Uterus (tissue), 4 donors: ENCODE results near the gene PTPRM. TPM values are rescaled to one million over a fixed set of nuclear protein-coding genes. Genes with fewer than 3 reads are reported as not detected.

Source experiments
- DNase-seq, 2 donors: peaks; one replicate each; pipeline ENCODE4 v3.0.0-alpha.2; 2019 to 2020
- H3K27ac ChIP-seq, 2 donors: fragments of 200-600 bp; sonication (generic); 1 replicate in 1 of 2; 2 replicates in 1 of 2; pipeline ENCODE4 v1.5.1; 2016 to 2018
- H3K27me3 ChIP-seq, 2 donors: fragments of 200-600 bp; sonication (generic); one replicate each; pipeline ENCODE4 v1.5.1; 2018 to 2019; ENCODE audit warnings: control low read depth in 1 of 2
- H3K36me3 ChIP-seq, 2 donors: fragments of 200-600 bp; sonication (generic); one replicate each; pipeline ENCODE4 v1.5.1; 2019; ENCODE audit warnings: control low read depth in 1 of 2
- H3K4me1 ChIP-seq, 2 donors: fragments of 200-600 bp; sonication (generic); one replicate each; pipeline ENCODE4 v1.5.1; 2018 to 2019; ENCODE audit warnings: control low read depth in 1 of 2
- H3K4me3 ChIP-seq, 2 donors: fragments of 200-600 bp; sonication (generic); 1 replicate in 1 of 2; 2 replicates in 1 of 2; pipeline ENCODE4 v1.5.1; 2018 to 2019; ENCODE audit warnings: mild to moderate bottlenecking in 1 of 2
- H3K9me3 ChIP-seq, 2 donors: fragments of 200-600 bp; sonication (generic); one replicate each; pipeline ENCODE4 v1.5.1; 2019; ENCODE audit warnings: control low read depth in 1 of 2
- CTCF ChIP-seq, 4 experiments: fragments of 200-600 bp in 2 of 4; fragments of 450-650 bp in 2 of 4; sonication (generic) in 2 of 4; IDR thresholded peaks; one replicate each; pipeline ENCODE4 v1.5.1; 2016 to 2019; ENCODE audit warnings: antibody characterized with exemption in 4 of 4, mild to moderate bottlenecking in 2 of 4, moderate library complexity in 1 of 4
- POLR2A ChIP-seq, 2 donors: fragments of 450-650 bp; IDR thresholded peaks; one replicate each; pipeline ENCODE4 v1.6.1; 2016; ENCODE audit warnings: antibody characterized with exemption in 2 of 2, mild to moderate bottlenecking in 1 of 2, moderate library complexity in 1 of 2
- intact Hi-C: fragments of 100-400 bp; cut with DNase I; formaldehyde crosslinking; loops from one replicate; pipeline ENCODE4 v1.15.1; 2023; ENCODE audit warnings: low total_unique reads
- total RNA-seq, 4 donors: library from RNA; depleted of rRNA in 3 of 4; stranded (reverse); fragments of >200 nt in 3 of 4; gene quantifications; one replicate each; pipeline versions ENCODE4 v1.1.0 to v1.2.4, GENCODE V29; 2014 to 2023
- donor health status: DM: yes; HTN: yes; CAD: no.

PTPRM gene
- total RNA-seq, 4 donors from 2014 or later = 62.0 to 127 (median 85.7) TPM

GRCh38 chr18:7918701-7919100 lies 351.6 kb downstream of the PTPRM start:
- DNase-seq = no peak
- Histone ChIP-seq H3K4me3 (no peak overlapping the region), H3K4me1 (no peaks in the 10 kb centered on the region), H3K27ac (no peak overlapping the region), H3K9me3 (peaks cover 0 to 3% of the 10 kb centered on the region in 2 donors), H3K36me3 (no peaks in the 10 kb centered on the region), H3K27me3 (no peaks in the 10 kb centered on the region)
- intact Hi-C loops = no loop called here
- TF ChIP-seq CTCF (IDR thresholded peaks at IDR 0.05) = no peak
- TF ChIP-seq POLR2A (IDR thresholded peaks at IDR 0.05) = no peak

DNA sequence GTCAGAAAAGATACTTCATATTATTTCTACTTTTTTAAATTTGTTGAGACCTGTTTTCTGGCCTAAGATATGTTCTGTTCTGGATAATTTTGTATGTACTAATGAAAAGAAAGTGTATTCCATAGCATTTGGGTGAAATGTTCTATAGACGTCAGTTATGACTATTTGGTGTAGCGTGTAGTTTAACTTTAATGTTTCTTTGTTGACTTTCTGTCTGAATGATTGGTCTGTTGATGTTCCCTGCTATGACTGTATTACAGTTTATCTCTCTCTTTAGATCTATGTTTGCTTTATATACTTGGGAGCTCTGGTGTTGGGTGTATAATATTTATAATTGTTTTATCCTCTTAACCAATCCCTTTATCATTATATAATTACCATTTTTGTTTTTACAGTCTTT lies 352.4 kb downstream of the PTPRM start:
- Histone ChIP-seq H3K4me1 (no peaks in the 10 kb centered on the region), H3K9me3 (peaks cover 0 to 3% of the 10 kb centered on the region in 2 donors), H3K36me3 (no peaks in the 10 kb centered on the region), H3K27ac (no peak overlapping the region), H3K27me3 (no peaks in the 10 kb centered on the region), H3K4me3 (no peak overlapping the region)
- intact Hi-C loops = no loop called here
- TF ChIP-seq POLR2A (IDR thresholded peaks at IDR 0.05) = no peak
- TF ChIP-seq CTCF (IDR thresholded peaks at IDR 0.05) = no peak
- DNase-seq = no peak

DNA sequence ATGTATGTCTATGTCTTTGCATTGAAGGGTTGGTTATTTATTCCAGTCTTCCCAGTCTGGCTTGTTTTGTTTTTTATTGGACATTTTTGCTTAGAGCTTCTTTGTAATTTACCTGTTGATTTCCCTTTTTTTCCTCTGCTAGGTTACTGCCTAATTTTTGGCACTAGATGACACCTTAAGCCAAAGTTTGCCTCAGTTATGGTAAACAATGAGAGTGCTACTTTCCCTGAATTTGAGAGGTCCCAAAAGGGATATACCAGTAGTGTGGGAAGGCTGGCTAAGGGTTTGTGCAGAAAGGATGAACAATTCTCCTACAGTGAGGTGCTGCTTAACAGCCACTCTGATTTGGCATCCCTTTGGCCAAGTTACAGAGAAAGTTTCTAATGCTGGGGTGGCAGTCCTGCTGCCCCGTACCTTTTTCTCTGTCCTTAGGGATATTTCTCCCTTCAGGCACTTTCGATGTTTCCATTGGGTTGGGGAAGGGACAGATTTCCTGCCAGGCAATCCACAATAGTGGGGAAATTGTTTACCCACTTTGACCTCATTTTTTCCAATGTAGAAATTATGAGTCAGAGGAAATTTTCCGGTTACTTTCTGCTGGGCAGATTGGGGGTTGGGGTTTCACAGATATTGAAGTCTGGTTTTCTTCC lies 354.9 kb downstream of the PTPRM start:
- H3K4me1 ChIP-seq = no peaks in the 10 kb centered on the region
- peaks cover 0 to 3% of the 10 kb centered on the region in 2 donors for H3K9me3 ChIP-seq
- TF ChIP-seq CTCF (IDR thresholded peaks at IDR 0.05) = no peak
- no peak for TF ChIP-seq POLR2A (IDR thresholded peaks at IDR 0.05)
- no peaks in the 10 kb centered on the region for H3K36me3 ChIP-seq
- no peak overlapping the region for H3K4me3 ChIP-seq
- no peak for DNase-seq
- H3K27ac ChIP-seq = no peak overlapping the region
- intact Hi-C loops = no loop called here
- no peaks in the 10 kb centered on the region for H3K27me3 ChIP-seq

DNA sequence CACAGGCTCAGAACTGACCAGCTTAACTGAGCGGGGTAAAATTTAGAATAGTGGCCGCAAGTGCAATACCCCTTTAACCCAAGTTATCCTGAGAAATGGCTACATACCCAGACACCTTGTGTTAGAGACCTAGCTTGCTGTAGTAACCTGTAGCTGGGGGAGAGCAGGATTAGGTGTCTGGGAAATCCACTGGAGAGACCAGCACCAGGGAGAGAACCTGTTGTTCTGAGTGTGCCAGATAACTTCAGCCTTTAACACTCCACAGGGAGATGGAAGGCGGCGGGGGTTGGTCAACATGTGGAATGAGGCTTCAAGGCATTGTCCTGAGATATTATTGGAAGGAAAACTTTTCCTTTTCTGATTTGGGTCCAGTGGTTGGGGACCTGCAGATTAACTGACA lies 356.0 kb downstream of the PTPRM start:
- no peak for DNase-seq
- no peak overlapping the region for H3K4me3 ChIP-seq
- peaks cover 0 to 3% of the 10 kb centered on the region in 2 donors for H3K9me3 ChIP-seq
- H3K4me1 ChIP-seq = no peaks in the 10 kb centered on the region
- H3K27me3 ChIP-seq = no peaks in the 10 kb centered on the region
- no peaks in the 10 kb centered on the region for H3K36me3 ChIP-seq
- no peak for TF ChIP-seq POLR2A (IDR thresholded peaks at IDR 0.05)
- TF ChIP-seq CTCF (IDR thresholded peaks at IDR 0.05) = no peak
- intact Hi-C loops = no loop called here
- no peak overlapping the region for H3K27ac ChIP-seq

DNA sequence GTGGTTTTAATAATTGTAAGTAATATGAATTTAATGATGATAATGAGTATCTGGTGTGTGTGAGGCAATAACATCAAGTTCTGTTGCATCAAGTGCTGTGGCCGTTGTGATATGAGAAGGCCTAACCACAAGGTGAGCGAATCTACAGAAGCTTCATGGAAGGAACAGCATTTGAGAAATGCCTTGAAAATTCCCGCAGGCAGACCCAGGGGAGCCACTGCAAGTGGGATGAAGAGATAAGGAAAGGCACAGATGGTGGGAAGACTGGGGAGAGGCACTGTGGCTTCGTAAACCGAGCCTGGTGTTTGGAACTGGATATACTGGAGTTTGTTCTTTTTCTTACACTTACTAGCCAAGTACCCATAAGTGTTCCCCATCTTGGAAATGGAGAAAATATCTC lies 357.5 kb downstream of the PTPRM start:
- no peak for TF ChIP-seq CTCF (IDR thresholded peaks at IDR 0.05)
- no peak for TF ChIP-seq POLR2A (IDR thresholded peaks at IDR 0.05)
- no peaks in the 10 kb centered on the region for H3K4me1 ChIP-seq
- intact Hi-C loops = no loop called here
- H3K27me3 ChIP-seq = no peaks in the 10 kb centered on the region
- no peak overlapping the region for H3K27ac ChIP-seq
- no peaks in the 10 kb centered on the region for H3K36me3 ChIP-seq
- no peak overlapping the region for H3K4me3 ChIP-seq
- DNase-seq = no peak
- H3K9me3 ChIP-seq = peaks cover 0 to 3% of the 10 kb centered on the region in 2 donors
